Gastroesophageal sphincter (tissue), 4 donors: ENCODE measurements around the gene LGALSL. TPM values are rescaled to one million over a fixed set of nuclear protein-coding genes. Genes with fewer than 3 reads are reported as not detected.

Experiments
- ATAC-seq: fragments of 150-250 bp; one replicate; pipeline ENCODE4 v1.9.1; 2016; ENCODE audit warnings: mild to moderate bottlenecking, moderate library complexity
- H3K27ac ChIP-seq, 4 donors: fragments of 200-600 bp; sonication (generic) in 3 of 4; 1 replicate in 3 of 4; 2 replicates in 1 of 4; pipeline ENCODE4 v1.5.1; 2016 to 2019
- H3K27me3 ChIP-seq: fragments of 200-600 bp; sonication (generic); one replicate; pipeline ENCODE4 v1.5.1; 2019
- H3K36me3 ChIP-seq, 2 donors: fragments of 200-600 bp; sonication (generic); one replicate each; pipeline ENCODE4 v1.5.1; 2019; ENCODE audit warnings: control low read depth in 1 of 2
- H3K4me1 ChIP-seq, 3 donors: fragments of 200-600 bp; sonication (generic); 1 replicate in 2 of 3; 2 replicates in 1 of 3; pipeline ENCODE4 v1.5.1; 2016 to 2019; ENCODE audit warnings: control low read depth in 2 of 3
- H3K4me3 ChIP-seq, 2 donors: fragments of 200-600 bp; sonication (generic); one replicate each; pipeline ENCODE4 v1.5.1; 2019; ENCODE audit warnings: mild to moderate bottlenecking in 1 of 2, moderate library complexity in 1 of 2
- H3K9me3 ChIP-seq, 3 donors: fragments of 200-600 bp; sonication (generic); one replicate each; pipeline ENCODE4 v1.5.1; 2017 to 2019; ENCODE audit warnings: control low read depth in 2 of 3
- EP300 ChIP-seq: sonication (generic); formaldehyde crosslinking; IDR thresholded peaks from one replicate; pipeline ENCODE4 v1.6.1; 2017; ENCODE audit warnings: antibody characterized with exemption, mild to moderate bottlenecking
- POLR2A ChIP-seq, 2 donors: fragments of 450-650 bp; IDR thresholded peaks; one replicate each; pipeline ENCODE4 v1.6.1; 2017; ENCODE audit warnings: antibody characterized with exemption in 2 of 2, mild to moderate bottlenecking in 2 of 2, moderate library complexity in 1 of 2
- POLR2AphosphoS5 ChIP-seq: sonication (generic); formaldehyde crosslinking; IDR thresholded peaks from one replicate; pipeline ENCODE4 v1.6.1; 2017; ENCODE audit warnings: antibody characterized with exemption
- WGBS, 2 donors: methylation state at CpG; one replicate each; pipeline ENCODE4 v1.1.5; 2018; ENCODE audit warnings: low coverage in 1 of 2; 5-methylcytosine and 5-hydroxymethylcytosine counted together
- total RNA-seq, 4 donors: library from RNA; depleted of rRNA; stranded (reverse); fragments of >200 nt; gene quantifications; one replicate each; pipeline ENCODE4 v1.1.0, GENCODE V29; 2016
- TF ChIP-seq, protein P1 (sequence below), 4 experiments: fragments of 200-600 bp in 2 of 4; fragments of 450-650 bp in 2 of 4; sonication (generic) in 1 of 4; IDR thresholded peaks; one replicate each; pipeline ENCODE4 v1.5.1; 2017 to 2019; ENCODE audit warnings: antibody characterized with exemption in 4 of 4, mild to moderate bottlenecking in 2 of 4, moderate library complexity in 2 of 4

Gene LGALSL
- total RNA-seq, 4 donors from 2014 or later = 8.3 to 18.1 (median 12.8) TPM

DNA sequence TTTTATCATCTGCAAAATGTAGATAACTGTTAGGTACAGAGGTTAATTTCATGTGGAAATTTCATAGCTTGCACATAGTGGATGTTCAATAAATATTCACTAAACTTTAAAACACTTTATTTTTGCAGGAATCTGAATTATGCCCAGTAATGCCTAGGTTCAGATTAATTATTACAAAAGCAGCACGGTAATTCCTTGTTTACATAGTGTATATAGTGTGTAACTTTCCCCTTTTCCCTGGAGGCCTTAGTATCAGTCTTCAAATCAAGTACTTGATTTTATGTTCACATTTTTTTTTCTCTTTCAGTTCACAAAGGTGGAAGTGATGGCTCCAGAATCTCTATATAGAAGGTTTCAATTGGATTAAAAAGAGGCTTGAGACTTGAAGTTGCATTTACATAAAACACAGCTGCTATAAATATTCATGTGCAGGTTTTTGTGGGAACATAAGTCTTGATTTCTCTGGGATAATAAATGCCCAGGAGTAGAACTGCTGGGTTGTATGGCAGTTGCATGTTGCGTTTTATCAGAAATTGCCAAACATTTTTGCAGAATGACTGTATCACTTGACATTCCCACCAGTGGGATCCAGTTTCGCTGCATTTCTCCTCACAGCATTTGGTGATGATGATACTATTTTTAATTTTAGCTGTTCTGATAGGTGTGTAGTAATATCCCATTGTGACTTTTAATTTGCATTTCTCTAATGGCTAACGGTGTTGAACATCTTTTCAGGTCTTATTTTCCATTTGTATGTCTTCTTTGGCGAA is 27.6 kb upstream of the LGALSL start:
- Histone ChIP-seq H3K27me3 (no peaks in the 10 kb centered on the region), H3K36me3 (no peaks in the 10 kb centered on the region), H3K4me1 (no peaks in the 10 kb centered on the region), H3K9me3 (no peaks in the 10 kb centered on the region), H3K27ac (no peak overlapping the region), H3K4me3 (no peak overlapping the region)
- 56 to 66% methylated on average over 5 of the region's 5 CpGs for WGBS, 2 donors
- TF ChIP-seq EP300 (no peak), POLR2AphosphoS5 (no peak), POLR2A (IDR thresholded peaks at IDR 0.05) (no peak)
- TF ChIP-seq, protein P1, sequence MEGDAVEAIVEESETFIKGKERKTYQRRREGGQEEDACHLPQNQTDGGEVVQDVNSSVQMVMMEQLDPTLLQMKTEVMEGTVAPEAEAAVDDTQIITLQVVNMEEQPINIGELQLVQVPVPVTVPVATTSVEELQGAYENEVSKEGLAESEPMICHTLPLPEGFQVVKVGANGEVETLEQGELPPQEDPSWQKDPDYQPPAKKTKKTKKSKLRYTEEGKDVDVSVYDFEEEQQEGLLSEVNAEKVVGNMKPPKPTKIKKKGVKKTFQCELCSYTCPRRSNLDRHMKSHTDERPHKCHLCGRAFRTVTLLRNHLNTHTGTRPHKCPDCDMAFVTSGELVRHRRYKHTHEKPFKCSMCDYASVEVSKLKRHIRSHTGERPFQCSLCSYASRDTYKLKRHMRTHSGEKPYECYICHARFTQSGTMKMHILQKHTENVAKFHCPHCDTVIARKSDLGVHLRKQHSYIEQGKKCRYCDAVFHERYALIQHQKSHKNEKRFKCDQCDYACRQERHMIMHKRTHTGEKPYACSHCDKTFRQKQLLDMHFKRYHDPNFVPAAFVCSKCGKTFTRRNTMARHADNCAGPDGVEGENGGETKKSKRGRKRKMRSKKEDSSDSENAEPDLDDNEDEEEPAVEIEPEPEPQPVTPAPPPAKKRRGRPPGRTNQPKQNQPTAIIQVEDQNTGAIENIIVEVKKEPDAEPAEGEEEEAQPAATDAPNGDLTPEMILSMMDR (IDR thresholded peaks at IDR 0.05) = no peak
- ATAC-seq = no peak

DNA sequence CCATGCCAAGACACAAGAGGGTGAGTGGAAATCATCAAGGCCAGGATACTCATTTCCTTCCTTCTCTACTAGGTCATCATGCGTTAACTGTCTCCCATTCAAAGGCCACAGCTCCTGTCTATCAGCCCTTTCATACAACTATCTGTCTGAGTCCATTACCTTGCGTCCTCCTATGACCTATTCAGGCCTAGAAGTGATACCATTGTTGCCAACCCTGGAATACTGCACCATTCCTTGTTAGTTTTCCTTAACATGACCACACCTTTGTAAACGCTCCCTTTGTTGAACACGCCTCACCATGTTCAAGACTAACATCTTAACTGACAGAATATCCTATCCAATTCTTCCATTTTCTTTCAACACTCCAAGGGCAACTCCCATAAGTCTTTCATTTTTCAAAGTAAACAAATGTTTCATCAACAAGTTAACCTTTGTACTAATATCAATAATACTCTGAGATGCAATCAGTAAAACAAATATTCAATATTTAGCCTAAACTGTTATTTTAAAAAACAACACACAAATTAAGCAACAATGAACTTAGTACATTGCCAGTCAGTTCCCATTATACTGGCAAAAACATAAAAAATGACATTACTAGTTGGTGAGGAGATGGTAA is 19.8 kb upstream of the LGALSL start:
- Histone ChIP-seq H3K27ac (no peak overlapping the region), H3K27me3 (no peaks in the 10 kb centered on the region), H3K9me3 (no peaks in the 10 kb centered on the region), H3K36me3 (no peaks in the 10 kb centered on the region), H3K4me3 (no peak overlapping the region), H3K4me1 (no peaks in the 10 kb centered on the region)
- TF ChIP-seq, protein P1 (IDR thresholded peaks at IDR 0.05) = no peak
- TF ChIP-seq POLR2AphosphoS5 = no peak
- TF ChIP-seq EP300 = no peak
- TF ChIP-seq POLR2A (IDR thresholded peaks at IDR 0.05) = no peak
- 88 to 93% methylated on average over 4 of the region's 4 CpGs for WGBS, 2 donors
- ATAC-seq = no peak

- Histone ChIP-seq H3K9me3 (no peaks in the 10 kb centered on the region), H3K36me3 (no peaks in the 10 kb centered on the region), H3K4me1 (peaks cover 0 to 7% (median 0%) of the 10 kb centered on the region in 3 donors), H3K4me3 (no peak overlapping the region), H3K27me3 (no peaks in the 10 kb centered on the region), H3K27ac (no peak overlapping the region)
- ATAC-seq = no peak
- 98 to 100% methylated on average over 2 to 3 of the region's 3 CpGs for WGBS, 2 donors
- TF ChIP-seq EP300 (no peak), POLR2AphosphoS5 (no peak), POLR2A (IDR thresholded peaks at IDR 0.05) (no peak)
- TF ChIP-seq, protein P1 (IDR thresholded peaks at IDR 0.05) = no peak
These were observed 16.1 kb upstream of the LGALSL start for GRCh38 chr2:64437883-64438282.

- no peak for TF ChIP-seq POLR2A (IDR thresholded peaks at IDR 0.05)
- TF ChIP-seq, protein P1 (IDR thresholded peaks at IDR 0.05) = no peak
- no peak for TF ChIP-seq POLR2AphosphoS5
- no peak for TF ChIP-seq EP300
- no peak for ATAC-seq
These were observed 14.8 kb upstream of the LGALSL start for GRCh38 chr2:64439194-64439593.

DNA sequence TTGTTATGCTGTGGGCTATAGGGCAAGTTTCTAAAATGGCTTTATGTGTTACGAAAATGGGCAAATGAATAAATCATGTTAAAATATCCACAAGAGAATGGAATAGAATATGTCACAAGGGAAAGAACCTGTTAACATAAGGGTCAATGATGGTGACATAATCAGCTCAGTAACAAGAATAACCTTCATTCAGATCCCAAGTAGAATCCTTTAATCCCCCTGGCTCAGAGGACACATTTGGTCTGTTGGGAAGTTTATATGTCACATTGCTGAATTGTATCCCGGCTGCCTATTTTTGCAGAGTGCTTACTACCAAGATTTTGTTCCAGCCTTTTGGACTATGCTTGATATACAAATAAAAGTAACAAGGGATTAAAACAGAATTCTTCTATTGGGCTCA is 13.1 kb upstream of the LGALSL start:
- TF ChIP-seq POLR2A (IDR thresholded peaks at IDR 0.05) = no peak
- TF ChIP-seq, protein P1 (IDR thresholded peaks at IDR 0.05) = no peak
- no peak for TF ChIP-seq POLR2AphosphoS5
- TF ChIP-seq EP300 = no peak
- Histone ChIP-seq H3K27me3 (no peaks in the 10 kb centered on the region), H3K36me3 (no peaks in the 10 kb centered on the region), H3K27ac (no peak overlapping the region), H3K4me3 (no peak overlapping the region), H3K9me3 (no peaks in the 10 kb centered on the region), H3K4me1 (peaks cover 0 to 7% (median 0%) of the 10 kb centered on the region in 3 donors)
- WGBS, 2 donors = 20 to 54% methylated on average over 2 of the region's 2 CpGs
- no peak for ATAC-seq

More at GRCh38 chr2:64439194-64439593, 14.8 kb upstream of the LGALSL start:
- Histone ChIP-seq H3K4me1 (peaks cover 0 to 7% (median 0%) of the 10 kb centered on the region in 3 donors), H3K27me3 (no peaks in the 10 kb centered on the region), H3K9me3 (no peaks in the 10 kb centered on the region), H3K27ac (no peak overlapping the region), H3K36me3 (no peaks in the 10 kb centered on the region), H3K4me3 (no peak overlapping the region)
